ENCODE data around the gene SULT1A1.

- no peak for TF ChIP-seq EZH2phosphoT487 (IDR thresholded peaks at IDR 0.05; ENCODE audit: insufficient read depth, low read depth)
- no peak for TF ChIP-seq EZH2 (IDR thresholded peaks at IDR 0.05; ENCODE audit: insufficient read depth, poor library complexity, severe bottlenecking)
These were observed 8.0 kb upstream of the SULT1A1 start for GRCh38 chr16:28617874-28618273.
